Measurements from ENCODE around the gene NXPH2. TPM values are rescaled to one million over a fixed set of nuclear protein-coding genes. Genes with fewer than 3 reads are reported as not detected.

NXPH2 gene
- total RNA-seq, 4 donors from 2014 or later = not detected

- Histone ChIP-seq H3K27me3 (no peaks in the 10 kb centered on the region), H3K36me3 (no peaks in the 10 kb centered on the region), H3K9me3 (no peaks in the 10 kb centered on the region), H3K4me1 (no peaks in the 10 kb centered on the region), H3K4me3 (no peak overlapping the region), H3K27ac (replicated peaks in 1 of 4) (no peak overlapping the region)
- no peak for DNase-seq (ENCODE audit: extremely low spot score)
- intact Hi-C loops (cut with DNase I) = no loop called here
- TF ChIP-seq EP300 (IDR thresholded peaks at IDR 0.05) (no peak), POLR2AphosphoS5 (IDR thresholded peaks at IDR 0.05) (no peak), POLR2A (IDR thresholded peaks at IDR 0.05; ENCODE audit: low read depth) (no peak)
- TF ChIP-seq, protein P1, sequence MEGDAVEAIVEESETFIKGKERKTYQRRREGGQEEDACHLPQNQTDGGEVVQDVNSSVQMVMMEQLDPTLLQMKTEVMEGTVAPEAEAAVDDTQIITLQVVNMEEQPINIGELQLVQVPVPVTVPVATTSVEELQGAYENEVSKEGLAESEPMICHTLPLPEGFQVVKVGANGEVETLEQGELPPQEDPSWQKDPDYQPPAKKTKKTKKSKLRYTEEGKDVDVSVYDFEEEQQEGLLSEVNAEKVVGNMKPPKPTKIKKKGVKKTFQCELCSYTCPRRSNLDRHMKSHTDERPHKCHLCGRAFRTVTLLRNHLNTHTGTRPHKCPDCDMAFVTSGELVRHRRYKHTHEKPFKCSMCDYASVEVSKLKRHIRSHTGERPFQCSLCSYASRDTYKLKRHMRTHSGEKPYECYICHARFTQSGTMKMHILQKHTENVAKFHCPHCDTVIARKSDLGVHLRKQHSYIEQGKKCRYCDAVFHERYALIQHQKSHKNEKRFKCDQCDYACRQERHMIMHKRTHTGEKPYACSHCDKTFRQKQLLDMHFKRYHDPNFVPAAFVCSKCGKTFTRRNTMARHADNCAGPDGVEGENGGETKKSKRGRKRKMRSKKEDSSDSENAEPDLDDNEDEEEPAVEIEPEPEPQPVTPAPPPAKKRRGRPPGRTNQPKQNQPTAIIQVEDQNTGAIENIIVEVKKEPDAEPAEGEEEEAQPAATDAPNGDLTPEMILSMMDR (IDR thresholded peaks at IDR 0.05) = no peak
- WGBS = 67% methylated on average over 2 of the region's 2 CpGs
These were observed 55.3 kb downstream of the NXPH2 start for GRCh38 chr2:138724729-138725459.

GRCh38 chr2:138724327-138724726, 55.9 kb downstream of the NXPH2 start:
- Histone ChIP-seq H3K27ac (replicated peaks in 1 of 4) (no peak overlapping the region), H3K4me3 (no peak overlapping the region), H3K27me3 (no peaks in the 10 kb centered on the region), H3K4me1 (no peaks in the 10 kb centered on the region), H3K9me3 (no peaks in the 10 kb centered on the region), H3K36me3 (no peaks in the 10 kb centered on the region)
- TF ChIP-seq POLR2AphosphoS5 (IDR thresholded peaks at IDR 0.05) (no peak), EP300 (IDR thresholded peaks at IDR 0.05) (no peak), POLR2A (IDR thresholded peaks at IDR 0.05; ENCODE audit: low read depth) (no peak)
- TF ChIP-seq, protein P1 (IDR thresholded peaks at IDR 0.05) = no peak
- peak; percentile 74 for DNase-seq (ENCODE audit: extremely low spot score)
- WGBS = 92% methylated on average over 2 of the region's 2 CpGs
- intact Hi-C loops (cut with DNase I) = no loop called here

DNA sequence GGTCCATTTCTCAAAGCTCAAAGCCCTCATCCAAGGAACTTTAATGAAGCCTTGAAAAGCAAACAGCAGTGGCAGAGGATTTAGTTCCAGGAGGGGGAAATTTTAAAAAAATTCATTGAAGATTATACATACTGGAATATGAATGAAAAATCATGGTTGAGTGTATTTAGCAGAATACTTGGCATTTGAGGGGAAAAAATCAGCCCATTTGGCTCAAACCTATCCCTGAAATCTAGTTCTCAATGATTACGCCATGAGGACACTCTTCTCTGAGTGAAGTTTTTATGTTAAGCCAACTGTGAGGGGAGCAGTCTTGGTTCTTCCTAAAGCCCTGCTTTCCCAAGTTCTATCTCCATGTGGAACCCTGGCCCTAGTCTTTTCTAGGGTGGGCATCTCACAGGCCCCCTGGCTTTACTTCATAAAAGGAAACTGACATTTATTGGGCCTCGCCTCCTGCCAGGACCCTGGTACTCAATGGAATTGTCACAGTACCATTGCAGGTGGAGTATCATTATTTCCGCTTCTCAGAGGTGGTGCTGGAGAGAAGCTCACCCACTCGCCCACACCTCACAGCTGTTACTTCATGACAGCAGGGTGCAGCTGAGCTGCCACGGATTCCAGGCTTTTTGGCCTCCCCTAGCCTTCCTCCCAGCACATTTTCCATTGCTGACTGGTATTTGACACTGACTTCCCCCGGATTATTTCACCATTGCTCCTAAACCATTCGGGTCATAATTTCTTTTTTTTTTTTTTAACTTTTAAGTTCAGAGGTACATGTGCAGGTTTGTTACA, 56.8 kb downstream of the NXPH2 start:
- Histone ChIP-seq H3K27ac (replicated peaks in 1 of 4) (no peak overlapping the region), H3K4me3 (no peak overlapping the region), H3K9me3 (no peaks in the 10 kb centered on the region), H3K27me3 (no peaks in the 10 kb centered on the region), H3K36me3 (no peaks in the 10 kb centered on the region), H3K4me1 (no peaks in the 10 kb centered on the region)
- TF ChIP-seq, protein P1 (IDR thresholded peaks at IDR 0.05) = no peak
- TF ChIP-seq EP300 (IDR thresholded peaks at IDR 0.05) (no peak), POLR2AphosphoS5 (IDR thresholded peaks at IDR 0.05) (no peak), POLR2A (IDR thresholded peaks at IDR 0.05; ENCODE audit: low read depth) (no peak)
- WGBS = 83% methylated on average over 7 of the region's 7 CpGs
- intact Hi-C loops (cut with DNase I) = no loop called here
- peak; percentile 55 for DNase-seq (ENCODE audit: extremely low spot score)

DNA sequence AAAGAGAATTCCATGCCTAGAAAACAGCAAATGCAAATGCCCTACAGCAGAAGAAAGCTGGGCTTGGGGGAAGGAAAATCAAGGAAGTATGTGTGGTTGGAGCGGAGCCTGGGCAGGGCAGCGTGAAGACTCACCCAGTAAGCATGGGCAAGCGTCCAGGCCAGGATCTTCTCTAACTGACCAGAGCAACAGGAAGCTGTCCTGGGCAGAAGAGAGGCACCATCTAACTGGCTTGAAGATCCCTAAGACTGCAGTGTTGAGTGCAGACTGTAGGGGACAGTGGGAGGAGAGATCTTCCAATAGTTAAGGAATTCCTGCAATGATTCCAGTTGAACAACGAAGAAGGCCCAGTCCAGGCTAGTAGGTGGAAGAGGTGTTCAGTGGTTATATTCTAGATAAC, 57.9 kb downstream of the NXPH2 start:
- Histone ChIP-seq H3K4me1 (no peaks in the 10 kb centered on the region), H3K9me3 (no peaks in the 10 kb centered on the region), H3K27ac (replicated peaks in 1 of 4) (no peak overlapping the region), H3K4me3 (no peak overlapping the region), H3K27me3 (no peaks in the 10 kb centered on the region), H3K36me3 (no peaks in the 10 kb centered on the region)
- TF ChIP-seq POLR2A (IDR thresholded peaks at IDR 0.05; ENCODE audit: low read depth) = no peak
- TF ChIP-seq EP300 (IDR thresholded peaks at IDR 0.05) = no peak
- TF ChIP-seq, protein P1 (IDR thresholded peaks at IDR 0.05) = no peak
- TF ChIP-seq POLR2AphosphoS5 (IDR thresholded peaks at IDR 0.05) = no peak
- WGBS = 87% methylated on average over 4 of the region's 4 CpGs
- peak; percentile 68 for DNase-seq (ENCODE audit: extremely low spot score)
- intact Hi-C loops (cut with DNase I) = no loop called here

Measured in esophagus muscularis mucosa (tissue), 4 donors.